Medulla oblongata (tissue), 1 donor: ENCODE data around the gene WNK2.
"Not testable (repeated sequence)": the region's sequence is repeated elsewhere in the genome, so short reads cannot be mapped to it uniquely, and the experiment has no call there.

Source experiments
- DNase-seq: peaks from one replicate; pipeline ENCODE4 v3.0.0-alpha.2; 2015; ENCODE audit errors: extremely low spot score

WNK2 gene

DNA sequence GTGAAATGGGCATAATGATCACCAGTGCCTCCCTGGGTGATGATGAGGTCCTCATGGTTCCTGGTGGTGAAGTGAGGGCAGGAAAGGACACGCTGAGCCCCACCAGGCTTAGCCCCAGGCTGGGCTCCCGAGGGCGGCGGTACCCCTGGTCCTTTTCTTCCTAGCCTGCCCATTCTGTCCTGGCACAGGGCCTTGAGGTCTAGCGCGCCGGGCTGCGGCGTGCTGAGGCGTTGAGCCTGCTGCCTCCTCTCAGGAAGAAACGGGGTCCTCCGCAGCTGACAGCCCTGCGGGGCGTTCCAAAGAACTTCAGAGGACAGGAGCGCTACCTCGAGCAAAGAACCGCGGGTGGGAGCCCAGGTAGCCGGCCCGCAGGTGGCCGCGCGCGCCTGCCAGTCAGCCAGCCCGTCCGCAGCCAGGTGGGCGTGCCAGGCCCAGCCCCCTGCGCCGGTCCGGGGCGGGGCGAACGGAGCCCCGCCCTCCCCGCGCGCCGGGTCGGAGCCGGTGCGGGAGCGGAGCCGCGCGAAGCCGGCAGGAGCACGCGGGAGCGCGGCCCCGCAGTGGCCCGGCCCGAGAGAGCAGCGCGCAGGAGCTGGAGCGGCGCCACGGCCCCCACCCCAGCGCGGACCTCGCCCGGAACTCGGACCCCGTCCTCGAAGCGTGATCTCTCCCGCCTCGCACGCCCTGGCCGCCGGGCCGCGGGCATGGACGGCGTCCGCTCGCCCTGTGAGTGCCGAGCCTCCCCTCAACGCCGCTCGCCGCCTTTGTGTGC is at the start of gene WNK2:
Gene WNK2, plus strand, starts transcription at position 477 of the 769 bp plus-strand sequence. CDS start 791 bp downstream, outside the sequence.
- DNase-seq: peak; percentile 42

DNA sequence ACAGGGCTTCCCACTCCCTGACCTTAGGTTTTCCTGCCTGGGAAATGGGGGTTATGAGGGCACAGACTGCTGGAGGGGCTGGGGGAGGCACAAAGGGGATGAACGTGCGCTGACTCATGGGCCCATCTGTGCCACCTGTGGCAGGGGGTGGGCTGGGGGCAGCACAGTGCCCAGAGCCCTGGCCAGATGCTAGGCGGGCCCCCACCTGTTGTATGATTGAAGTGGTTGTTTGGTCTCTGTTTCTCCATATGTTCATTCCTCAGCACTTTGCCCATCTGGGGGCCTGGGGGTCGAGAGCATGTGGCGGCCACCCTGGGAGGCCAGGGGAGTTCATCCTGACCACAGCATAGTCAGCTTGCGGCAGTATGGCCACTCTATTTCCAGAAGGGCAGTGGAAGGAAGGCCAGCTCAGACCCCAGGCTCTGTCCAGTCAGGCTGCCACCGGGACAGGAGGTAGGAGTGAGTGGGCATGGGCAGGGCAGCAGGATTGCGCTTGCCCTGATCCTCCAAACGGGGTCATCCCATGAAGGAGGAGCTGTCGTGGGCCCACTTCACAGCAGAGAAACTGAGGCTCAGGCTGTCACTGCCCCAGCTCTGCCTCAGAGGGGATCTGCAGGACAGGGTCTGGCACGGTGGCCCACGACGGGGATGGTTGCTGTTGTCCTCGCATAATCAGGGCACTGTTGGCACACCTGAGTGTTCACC is 49.0 kb upstream of the WNK2 start:
- no peak for DNase-seq

DNA sequence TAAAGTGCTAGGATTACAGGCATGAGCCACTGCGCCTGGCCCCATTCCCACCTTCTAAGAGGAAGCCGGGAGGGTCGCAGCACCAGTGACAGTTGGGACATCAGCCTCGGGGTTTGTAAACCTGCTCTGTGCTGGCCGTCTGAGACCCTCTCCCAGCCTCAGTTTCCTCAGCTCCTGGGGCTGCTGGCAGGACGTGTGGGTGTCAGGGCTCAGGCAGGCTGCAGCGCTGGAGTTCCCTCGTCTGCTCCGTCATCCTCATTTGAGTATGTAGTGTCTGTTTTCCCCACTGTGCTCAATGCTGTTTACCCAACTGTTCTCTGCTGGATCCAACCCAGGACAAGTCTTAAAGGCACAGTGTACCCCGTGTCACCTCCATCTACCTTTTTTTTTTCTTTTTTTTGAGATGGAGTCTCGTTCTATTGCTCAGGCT is 47.9 kb upstream of the WNK2 start:
- peak; percentile 56 for DNase-seq

DNA sequence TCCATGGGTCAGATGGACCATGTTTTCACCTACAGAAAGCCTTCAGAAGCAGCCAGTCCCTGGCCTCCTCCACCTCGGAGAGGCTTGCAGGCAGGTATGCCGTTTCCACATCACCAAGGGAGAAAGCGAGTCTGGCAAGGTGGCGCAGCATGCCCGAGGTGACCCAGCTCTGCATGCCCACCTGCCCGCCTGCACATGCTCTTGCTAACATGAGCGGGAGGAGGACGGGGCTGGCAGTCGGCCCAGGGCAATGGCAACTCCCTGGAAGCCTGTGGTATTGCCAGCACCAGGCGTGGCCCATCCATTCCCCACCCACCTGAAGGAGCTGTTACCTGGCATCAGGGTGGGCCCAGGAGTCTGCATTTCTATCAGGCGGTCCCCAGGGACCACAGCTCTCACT is 46.6 kb upstream of the WNK2 start:
- no peak for DNase-seq

DNA sequence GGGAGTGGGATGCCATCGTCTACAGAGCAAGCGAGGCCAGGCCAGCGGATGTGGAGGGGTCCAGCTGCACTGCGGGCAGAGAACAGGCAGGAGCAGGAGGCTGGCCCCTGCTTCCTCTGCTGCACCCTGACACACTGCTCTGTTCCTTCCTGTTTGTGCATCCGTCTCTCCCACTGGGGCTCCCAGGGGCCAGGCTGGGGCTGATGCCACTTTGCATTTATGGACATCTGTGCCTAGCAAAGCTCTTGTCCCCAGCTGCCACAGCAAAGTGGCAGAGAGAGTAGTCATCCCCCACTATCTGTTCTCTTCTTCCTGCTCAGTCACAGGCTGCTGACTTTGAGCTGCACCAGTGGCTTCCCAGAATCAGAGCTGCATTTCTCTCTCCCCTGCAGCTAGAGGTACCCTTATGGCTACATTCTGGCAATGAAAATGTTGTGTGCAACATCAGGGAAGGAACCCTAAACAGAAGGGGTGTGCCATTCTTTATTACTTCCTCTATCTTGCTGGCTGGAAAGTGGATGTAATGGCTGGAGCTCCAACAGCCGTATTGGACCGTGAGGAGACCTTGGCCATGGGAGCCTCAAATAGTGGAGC is 45.7 kb upstream of the WNK2 start:
- no peak for DNase-seq

DNA sequence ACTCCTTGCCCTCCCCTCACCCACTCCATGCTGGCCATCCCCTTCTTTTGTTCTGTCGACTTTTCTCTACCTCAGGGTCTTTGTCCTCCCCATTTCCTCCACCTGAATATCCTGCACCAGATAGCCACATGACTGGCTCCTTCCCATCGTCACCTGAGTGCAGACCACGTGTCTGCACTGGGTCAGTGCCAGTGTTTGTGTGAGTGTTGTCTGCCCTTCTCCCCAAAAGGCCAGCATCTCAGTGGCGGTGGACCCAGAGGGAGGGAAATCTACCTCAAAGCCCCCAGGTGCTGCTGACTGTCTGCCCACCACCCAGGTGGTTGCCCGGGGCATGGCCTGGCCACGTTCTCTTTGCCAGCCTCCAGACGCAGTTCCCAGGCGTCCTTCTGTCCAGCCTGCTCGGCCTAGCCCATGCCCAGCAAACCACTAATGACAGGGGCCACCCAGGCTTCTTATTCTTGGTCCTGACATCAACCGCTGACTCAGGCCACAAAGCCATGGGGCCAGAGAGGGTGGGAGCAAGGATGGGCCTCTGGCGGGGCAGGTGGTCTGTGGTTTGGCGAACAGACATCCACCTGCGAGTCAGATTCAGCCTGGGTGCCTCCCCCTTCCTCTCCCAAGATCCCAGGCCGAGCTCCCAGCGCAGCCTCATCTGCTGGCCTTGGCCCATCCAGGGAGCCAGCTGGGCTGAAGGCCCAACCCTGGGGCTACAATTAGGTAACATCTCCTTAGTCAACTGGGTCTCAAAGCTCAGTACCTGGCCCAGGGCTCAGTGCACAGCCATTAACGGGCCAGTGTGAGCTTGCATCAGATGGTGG is 44.4 kb upstream of the WNK2 start:
- no peak for DNase-seq

DNA sequence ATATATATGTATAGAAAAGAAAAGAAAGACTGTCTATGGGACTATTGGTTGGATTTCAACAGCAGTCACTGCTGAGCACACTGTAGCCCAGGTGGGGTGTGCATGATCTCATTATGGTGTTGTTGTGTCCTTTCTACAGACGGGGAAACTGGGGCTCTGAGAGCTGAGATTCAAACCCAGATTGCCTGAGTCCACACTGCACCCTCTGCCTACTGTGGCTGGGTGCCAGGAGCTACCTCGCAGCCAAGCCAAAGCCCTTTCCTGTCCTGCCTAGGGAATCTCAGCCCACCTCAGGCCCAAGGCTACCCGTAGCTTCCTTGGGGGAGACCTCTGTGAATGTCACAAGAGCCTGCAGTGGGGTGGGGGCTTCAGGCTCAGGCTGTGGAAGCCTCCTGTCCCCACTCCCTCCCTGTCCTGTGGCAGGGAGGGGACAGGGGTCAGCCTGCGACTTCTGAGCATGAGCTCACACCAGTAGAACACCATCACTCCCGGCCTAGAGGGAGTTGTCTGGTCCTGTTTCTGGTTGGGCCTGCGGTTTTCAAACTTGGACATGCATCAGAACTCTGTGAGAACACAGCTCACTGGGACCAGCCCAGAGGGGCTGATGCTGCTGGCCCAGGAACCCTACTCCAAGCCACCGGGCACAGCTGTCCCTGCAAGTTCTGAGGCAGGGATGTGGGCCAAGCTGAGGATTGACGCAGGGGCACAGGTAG is 42.0 kb upstream of the WNK2 start:
- no peak for DNase-seq

DNA sequence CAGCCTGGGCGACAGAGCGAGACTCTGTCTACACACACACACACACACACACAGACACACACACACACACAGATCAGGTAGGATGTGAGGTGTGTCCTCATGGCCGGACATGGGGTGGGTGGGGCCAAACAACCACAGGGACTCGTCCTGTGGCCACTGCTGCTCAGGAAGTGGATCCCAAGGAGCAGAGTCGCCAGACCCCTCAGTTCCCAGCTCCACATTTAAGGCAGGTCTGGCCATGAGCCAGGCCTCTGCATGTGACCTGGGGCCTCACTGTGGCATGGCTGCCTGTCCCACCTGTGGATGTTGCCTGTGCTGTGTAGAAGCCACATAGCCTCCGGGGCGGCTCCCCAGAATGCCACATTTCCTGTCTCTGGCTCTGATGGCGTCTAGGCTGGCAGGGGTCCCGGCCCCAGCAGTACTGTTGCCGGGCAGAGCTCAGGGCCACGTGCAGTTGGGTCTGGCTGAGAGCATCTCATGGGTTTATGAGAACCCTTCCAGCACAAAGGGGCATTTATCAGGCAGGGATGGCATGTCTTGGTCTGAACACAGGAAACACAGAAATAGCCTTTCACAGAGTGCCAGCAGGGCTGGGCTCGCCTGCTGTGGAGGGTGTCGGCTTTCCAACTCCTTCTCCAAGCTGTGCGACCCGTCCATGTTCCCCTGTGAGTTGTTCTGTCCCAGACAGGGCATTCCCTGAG is 40.0 kb upstream of the WNK2 start:
- DNase-seq: peak; percentile 97

DNA sequence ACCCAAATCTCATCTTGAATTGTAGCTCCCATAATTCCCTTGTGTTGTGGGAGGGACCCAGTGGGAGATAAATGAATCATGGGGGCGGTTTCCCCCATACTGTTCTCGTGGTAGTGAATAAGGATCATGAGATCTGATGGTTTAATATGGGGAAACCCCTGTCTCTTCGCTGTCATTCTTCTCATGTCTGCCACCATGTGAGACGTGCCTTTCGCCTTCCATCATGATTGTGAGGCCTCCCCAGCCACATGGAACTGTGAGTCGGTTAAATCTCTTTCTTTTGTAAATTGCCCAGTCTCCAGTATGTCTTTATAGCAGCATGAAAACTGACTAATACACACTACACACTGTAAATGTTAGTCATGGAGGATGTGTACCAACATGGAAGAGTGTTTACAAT is 37.2 kb upstream of the WNK2 start:
- not testable (repeated sequence) for DNase-seq

DNA sequence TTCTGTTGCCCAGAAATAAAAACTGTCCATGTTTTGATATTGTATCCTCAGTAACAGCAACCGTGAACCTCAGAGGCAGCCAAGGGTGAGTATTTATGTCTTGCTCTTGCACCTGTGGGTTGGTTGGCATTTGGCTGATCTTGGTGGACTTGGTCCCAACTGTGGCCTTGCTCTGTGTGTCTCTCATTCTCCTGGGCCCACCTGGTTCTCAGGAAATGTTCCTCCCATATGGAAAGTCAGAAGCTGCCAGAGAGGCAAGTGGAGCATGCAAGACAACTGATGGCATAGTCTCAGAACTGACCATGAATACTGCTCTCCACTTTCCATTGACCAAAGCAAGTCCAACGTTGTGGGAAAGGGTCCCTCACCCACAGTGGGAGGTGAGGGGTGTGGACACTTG is 36.3 kb upstream of the WNK2 start:
- DNase-seq: no peak

DNA sequence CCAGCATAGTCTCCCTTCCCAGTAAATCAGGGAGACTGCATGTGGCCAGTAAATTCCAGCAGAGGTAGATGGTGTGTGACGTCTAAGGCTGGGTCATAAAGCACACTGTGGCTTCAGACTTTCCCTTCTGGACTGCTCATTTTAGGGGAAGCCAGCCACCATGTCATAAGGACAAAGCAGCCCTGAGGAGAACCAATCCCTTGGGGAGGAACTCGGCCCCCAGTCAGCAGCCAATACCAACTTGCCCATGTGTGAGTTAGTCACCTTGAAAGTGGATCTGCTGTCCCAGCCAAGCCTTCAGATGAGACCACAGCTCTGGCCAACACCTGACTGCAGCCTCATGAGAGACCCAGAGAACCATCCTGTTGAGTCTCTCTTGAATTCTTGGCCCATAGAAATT is 35.2 kb upstream of the WNK2 start:
- no peak for DNase-seq

DNA sequence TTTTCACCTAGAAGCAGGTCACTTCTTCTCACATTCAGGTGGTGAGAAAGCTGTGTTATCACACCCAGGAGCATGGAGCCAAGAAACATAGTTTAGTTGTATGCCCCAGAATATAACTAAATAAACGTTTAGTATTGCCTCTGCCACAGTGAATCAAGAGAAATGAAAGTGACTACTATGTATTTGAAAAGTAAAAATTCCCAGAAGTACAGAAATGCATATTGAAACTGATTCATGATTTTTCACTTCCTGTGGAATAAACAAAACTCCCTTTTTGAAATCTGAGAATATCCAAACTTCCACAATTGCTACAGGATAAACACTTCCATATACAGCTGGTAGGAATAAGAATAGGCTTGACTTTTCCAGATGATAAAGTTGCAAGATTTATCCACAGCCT is 34.6 kb upstream of the WNK2 start:
- no peak for DNase-seq

DNA sequence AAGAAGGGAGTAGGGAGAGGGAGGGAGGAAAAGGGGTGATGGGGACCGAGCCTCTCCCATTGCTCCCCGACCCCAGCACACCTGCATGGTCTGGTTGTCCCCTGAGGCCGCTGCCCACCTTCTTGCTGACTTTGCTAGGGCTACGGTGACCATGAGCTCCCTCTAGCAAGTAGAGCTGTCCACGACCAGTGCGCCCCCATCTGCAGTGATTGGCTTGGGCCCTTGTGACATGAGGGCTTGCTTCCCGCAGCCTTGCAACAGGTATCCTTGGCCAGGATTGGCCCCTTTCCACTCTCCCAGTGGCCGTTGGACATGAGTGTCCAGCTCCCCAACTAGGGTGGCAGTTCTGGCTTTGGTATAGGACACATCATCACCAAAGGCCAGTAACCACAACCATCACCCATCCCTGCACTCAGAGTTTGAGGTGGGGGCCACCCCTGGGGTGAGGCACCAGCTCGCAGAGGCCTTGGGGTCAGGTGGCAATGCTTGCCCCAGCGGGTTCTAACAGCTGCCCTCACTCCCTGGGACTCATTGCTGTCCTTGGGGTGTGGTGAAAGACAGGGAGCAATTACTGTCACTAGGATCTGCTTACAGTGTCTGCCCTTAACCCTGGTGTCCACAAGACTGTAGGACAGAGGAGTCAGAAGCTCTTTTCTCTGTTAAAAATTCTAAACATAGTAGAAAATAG is 32.7 kb upstream of the WNK2 start:
- no peak for DNase-seq

DNA sequence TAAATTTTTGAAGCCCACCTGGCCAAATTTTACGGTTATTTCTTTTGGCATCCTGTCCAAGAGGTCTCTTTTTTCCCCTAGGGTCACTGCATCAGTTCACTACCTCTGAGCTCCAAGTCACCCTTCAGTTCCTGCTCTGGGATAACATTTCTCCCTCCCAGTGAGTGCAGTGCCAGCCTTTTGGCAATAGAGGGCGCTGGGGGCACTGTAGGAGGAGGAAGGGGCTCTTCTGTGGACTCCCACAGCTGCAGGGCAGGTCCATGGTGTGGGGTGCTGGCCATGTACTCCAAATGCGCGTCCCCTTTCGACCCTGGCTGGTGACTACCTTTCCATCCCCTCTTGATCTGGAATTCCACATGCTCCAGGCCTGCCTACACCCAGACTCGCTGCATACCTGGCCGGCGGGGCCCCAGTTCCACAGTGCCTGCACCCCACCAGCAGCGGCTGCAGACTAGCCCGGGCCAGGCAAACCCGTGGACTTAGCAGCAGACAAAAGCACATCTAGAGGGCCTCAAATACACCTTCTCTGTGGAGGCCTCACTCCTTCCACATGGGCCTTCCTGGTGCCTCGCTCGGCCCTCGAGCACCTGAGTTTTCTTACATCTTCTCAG is 29.5 kb upstream of the WNK2 start:
- DNase-seq: peak; percentile 53

DNA sequence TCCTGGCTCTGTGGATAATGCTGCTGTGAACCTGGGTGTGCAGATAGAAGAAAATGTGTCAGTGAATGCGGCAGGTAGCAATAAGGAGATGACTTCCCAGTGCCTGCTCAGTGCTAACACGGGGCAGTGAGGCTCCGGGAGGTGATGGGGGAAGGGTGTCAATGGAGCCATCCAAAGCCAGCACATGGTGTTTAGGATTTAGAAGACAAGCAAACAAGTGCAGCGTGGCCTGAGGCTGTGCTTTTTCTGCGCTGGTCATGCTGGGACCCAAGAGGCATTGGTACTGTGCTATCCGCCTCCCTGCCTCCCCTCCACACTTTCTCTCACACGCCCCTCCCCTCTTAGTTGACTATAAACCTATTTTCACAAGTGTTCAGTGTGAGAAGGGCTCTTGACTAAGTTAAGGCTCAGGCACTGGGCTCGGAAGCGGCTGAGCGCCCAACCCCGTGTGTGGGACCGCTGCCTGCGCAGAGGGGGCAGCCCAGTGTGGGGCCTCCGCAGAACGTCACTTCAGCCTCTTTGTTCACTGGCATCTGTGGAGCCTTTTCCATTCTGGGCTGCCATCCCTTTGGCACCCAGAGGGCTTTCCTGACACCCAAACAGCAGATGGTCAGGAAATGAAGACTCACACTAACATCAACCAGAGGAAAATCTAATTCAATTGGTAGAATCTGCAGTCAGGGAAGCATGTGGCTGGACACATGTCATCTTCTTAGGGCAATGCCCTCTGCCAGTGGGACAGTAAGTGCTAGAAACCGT is 28.0 kb upstream of the WNK2 start:
- peak; percentile 83 for DNase-seq

DNA sequence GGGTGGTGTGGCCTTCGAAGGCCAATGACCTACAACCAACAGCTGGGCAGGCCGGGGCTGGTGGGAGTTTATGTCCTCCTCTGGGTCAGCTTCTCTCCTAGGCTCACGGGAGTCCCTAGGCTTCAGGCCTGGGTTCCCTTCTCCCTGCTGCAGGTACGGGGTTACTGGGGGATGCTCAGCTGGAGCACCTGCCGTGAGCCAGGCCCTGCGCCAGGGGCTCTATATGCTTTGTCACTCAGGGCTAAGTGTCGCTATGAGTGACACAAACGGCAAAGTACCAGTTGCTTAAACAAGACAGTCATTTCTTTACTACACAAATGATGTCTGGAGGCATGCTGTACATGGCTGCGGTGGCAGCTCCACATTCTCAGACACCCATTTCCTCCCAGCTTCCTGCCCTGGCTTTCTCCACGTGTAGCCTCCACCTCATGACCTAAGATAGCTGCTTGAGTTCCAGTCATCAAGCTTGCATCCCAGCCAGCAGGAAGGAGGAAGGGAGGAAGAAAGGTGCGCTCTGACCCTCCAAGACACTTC is 27.4 kb upstream of the WNK2 start:
- DNase-seq: no peak

DNA sequence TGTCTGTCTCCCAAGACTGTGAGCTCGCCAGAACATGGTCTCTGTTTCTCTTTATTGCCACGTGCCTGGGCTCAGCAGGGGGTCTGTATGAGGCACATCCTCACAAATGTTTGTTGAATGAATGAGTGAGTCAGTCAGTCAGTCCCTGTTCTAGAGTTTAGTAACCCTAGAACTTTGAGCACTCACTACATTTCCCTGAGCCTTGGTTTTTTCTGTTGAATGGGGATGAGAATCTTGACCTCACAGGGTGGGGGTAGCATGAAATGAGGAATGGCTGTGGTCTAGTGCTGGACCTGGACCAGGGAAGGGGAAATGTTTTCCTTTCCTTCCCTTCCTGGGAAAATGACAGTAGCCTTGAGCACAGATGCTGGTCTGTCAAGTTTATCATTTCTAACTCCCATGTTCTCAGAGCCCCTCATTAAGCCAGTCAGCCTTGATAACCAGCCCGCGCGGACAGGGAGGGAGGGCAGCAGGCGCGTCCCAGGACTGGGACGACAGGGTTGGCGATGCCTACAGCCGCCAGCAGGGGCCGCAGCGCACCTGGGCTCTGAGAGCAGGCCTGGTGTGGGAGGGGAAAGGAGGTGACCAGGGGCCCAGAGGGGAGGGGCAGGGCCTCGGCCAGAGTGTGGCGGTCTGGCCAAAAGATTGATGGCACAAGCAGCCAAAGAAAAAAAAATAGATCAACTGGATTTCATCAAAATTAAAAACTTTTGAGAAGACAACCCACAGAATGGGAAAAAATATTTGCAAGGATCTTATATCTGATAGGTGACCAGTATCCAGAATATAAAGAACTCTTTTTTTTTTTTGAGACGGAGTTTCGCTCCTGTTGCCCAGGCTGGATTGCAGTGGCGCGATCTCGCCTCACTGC is 24.1 kb upstream of the WNK2 start:
- peak; percentile 90 for DNase-seq
